GM19324 (cell line): ENCODE data around the gene RUFY3.
"Not testable (repeated sequence)": the region's sequence is repeated elsewhere in the genome, so short reads cannot be mapped to it uniquely, and the experiment has no call there.

Source experiments
- ATAC-seq: cut with Tn5 transposase; IDR thresholded peaks from one replicate; pipeline ENCODE4 v1.9.1; 2021; ENCODE audit warnings: mild to moderate bottlenecking, moderate library complexity; ENCODE audit not compliant: unreplicated experiment, low FRiP score

The RUFY3 gene

DNA sequence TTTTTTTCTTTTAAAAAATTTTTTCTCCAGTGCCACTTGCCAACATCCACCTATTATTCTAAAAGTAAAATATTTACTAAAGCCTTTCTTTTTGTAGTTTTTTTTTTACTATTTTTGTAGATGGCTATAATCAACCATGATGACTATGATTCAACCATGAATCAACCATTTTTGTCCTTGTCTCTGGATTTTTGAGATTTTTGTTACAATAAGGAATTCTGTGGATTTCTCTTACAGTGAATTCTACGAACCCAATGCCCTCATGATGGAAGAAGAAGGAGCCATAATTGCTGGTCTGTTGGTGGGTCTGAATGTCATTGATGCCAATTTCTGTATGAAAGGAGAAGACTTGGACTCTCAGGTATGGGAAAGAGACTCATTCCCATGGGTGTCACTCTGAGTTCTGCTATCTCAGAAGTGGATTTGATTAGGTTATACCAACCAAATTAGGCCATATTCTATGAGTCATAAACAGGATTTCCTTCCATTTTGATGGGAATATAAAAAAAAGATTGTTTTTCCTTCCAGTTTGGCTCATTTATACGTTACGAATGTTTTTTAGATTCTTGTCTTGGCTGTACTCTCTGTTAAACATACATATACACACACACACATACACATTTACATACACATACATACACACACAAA lies 46.7 kb downstream of the RUFY3 start:
- ATAC-seq = no peak

DNA sequence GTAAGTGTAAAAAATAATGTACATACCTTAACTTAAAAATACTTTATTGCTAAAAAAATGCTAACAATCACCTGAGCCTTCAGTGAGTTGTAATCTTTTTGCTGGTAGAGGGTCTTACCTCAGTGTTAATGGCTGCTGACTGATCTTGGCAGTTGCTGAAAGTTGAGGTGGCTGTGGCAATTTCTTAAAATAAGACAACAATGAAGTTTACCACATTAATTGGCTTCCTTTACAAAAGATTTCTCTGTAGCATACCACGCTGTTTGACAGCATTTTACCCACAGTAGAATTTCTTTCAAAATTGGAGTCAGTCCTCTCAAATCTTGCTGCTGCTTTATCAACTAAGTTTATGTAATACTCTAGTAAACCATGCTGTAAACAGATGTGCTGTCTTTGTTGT lies 47.6 kb downstream of the RUFY3 start:
- ATAC-seq = not testable (repeated sequence)

DNA sequence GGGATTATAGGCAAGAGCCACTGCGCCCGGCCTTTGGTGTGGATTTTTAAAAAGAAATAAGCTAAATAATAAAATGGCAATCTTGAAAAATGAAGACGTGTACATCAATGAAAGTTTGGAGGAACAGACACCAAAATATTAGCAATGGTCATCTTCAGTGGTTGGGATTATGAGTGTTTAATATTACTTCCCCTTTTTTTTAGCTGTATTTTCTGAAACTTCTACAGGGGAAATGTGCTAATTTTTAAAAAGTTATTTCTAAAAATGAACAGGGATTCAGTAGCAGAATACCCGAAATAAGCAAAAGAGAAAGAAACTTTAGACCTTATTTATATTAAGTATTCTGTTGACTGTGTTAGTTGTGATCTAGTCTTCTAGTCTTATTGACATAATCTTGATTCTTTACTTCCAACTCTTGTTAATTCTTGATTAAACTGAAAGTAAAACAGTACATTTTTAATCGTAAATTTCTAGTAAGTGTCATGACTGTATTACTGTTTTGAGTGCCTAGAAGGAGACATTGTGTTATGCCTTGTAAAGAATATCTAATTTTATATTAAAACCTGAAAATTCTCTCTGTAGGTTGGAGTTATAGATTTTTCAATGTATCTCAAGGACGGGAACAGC lies 51.3 kb downstream of the RUFY3 start:
- ATAC-seq = no peak

DNA sequence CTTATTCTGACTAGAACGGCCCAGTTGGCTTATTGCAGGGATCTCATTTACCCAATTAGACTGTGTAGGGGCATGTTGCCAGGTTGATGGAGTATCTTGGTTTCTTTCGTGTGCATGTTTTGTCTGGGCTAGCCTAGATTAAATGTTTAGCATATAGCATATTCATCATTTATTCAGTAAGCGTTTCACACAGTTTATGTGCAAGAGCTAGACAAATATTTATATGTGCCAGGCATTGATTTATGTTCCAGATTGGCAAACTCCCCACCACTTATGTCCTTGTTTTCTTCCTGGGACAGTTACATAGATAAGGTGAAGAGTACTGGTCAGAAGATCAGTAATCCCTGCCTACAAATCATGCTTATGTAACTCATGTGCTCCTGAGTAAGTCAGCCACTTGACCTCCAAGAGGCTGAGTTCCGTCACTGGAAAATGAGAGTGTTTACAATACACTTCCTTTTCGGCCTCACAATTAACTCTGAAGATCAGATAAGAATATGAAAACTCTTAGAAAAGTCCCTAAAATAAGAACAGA lies 57.2 kb downstream of the RUFY3 start:
- no peak for ATAC-seq

DNA sequence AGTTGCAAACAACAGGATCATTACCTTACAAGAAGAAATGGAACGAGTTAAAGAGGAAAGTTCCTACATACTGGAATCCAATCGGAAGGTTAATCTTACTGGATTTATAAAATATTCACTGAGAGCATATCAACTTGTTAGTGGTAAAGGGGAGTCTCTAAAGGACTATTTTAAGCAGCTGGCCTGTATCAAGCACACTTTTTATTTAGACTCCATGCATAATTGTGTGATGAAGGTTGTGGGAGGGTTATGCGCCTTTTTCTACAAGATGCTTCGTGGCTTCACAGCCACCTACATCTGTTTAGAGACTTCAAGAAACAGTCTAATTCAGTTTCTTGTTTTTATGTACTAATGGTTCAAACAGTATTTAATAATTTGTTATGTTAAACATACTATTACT lies 61.3 kb downstream of the RUFY3 start:
- ATAC-seq = no peak

DNA sequence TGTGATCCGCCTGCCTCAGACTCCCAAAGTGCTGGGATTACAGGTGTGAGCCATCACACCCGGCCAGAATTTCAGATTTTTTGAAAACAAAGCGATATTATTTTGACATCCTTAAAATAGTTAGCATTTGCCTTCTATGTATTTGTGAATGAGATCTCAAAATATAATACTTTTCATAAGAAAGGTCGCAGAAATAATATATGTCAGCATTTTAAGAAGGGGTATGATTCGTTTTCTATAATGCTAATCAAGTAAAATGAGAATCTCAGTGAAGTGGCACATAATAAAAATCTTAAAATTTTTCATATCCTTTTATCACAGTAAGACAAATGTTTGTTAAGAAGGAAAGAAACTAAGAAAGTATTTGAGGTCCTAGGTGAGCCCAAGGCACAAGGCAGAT lies 65.7 kb downstream of the RUFY3 start:
- ATAC-seq = no peak

DNA sequence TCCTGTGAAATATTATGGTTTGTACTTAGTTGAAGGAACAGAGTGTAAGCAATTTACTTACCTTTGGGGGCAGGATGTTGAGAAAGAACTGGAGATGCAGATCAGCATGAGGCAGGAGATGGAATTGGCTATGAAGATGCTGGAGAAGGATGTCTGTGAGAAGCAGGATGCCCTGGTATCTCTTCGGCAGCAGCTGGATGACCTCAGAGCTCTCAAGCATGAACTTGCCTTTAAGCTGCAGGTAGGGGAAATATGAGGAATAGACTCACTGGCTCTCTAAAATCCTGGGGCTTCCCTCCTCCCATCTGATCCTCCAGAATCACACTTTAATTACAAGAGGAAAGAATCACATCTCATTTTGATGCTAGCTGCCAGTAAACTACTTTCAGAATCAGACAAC lies 67.0 kb downstream of the RUFY3 start:
- no peak for ATAC-seq

DNA sequence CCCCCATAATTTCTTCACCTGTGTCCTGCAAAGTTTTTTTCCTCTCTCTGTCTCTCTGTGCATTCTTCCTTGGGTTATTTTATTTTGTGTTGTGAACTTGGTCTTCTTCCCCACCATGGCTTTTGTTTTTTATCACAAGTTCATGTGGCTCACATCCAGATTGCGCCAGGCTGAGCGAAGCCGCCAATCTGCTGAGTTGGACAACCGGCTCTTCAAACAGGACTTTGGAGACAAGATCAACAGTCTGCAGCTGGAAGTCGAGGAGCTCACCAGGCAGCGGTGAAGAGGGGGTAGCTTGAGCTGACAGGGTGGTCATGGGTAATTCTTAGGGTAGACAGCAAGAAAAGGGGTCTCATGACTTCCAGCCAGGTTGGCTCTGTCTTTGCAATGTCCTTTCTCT lies 71.9 kb downstream of the RUFY3 start:
- ATAC-seq = no peak

DNA sequence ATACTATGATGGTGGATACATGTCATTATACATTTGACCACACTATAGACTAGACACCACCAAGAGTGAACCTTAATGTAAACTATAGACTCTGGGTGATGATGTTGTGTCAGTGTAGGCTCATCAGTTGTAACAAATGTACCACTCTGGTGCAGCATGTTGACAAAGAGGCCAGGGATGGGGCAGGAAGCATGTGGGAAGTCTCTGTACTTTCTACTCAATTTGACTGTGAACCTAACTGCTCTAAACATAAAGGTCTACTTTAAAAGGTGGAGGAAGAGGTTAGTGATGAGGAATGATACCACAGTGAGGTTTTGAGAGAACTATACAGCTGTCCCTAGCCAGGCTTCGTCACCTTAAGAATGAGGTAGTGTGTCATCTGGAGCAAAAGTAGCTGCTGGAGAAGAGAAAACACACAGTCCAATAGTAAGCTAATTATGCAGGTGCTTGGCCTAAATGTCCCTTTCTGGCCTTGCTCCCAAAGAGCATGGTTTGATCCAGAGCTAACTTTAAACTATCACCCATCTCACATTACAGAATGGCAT lies 79.6 kb downstream of the RUFY3 start:
- ATAC-seq = no peak

DNA sequence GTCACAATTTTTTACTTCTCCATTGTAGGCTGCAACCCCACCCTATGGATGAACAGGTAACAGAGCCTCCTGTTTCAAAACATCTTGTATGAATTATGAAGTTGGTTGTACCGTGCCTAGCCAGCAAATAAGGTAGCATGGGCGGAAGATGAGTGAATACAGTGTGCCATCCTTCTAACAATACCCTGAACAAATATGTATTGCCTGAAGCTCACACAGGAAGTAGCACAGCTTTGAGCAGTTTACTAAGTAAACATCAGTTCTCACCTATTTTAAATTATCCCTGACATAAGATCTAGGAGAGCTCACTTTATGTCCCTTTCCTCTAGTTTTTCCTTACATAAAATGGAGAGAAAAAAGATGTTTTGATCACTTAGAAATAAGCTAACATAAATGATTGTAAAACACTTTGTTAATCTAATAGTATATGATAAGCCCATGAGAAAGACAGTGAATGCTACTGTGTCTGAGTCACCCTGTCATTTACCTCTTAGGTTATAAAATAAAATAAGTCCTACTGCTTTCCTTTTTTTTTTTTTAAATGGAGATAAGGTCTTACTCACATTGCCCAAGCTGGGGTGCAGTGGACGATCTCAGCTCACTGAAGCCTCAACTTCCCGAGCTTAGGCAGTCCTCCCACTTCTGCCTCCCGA lies 81.3 kb downstream of the RUFY3 start:
- ATAC-seq = no peak

DNA sequence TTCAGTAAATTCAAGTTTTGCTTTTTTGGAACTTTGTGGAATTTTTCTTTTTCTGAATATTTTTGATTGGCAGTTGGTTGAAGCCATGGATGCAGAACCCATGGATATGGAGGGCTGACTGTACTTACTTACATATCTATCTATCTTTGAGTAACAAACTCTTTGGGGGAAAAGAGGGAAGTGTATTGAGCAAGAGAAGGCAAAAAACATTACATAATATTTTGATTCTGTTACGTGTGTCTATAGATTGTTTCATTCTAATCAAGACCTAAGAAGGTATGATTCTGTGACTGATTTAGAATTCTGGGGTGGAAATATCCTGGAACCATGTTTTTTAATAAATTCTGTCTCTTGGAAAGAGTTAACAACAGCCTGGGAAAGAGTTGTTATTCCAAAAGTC lies 86.4 kb downstream of the RUFY3 start:
- no peak for ATAC-seq

DNA sequence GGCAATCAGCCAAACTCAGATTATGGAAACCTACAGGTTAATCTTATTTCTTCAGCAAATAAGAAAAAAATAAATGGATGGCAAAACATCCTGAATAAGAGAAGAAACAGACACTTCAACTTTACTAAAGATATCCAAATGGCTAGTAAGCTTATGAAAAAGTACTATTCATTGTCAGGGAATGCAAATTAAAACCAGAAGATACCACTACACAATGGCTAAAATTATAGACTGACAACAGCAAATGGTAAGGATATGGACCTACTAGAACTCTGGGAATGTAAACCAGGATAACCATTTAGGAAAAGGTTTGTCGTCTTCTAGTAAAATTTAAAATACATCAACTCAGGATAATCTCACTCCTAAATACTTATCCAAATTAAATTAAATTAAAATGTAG lies 93.6 kb downstream of the RUFY3 start:
- ATAC-seq = no peak

DNA sequence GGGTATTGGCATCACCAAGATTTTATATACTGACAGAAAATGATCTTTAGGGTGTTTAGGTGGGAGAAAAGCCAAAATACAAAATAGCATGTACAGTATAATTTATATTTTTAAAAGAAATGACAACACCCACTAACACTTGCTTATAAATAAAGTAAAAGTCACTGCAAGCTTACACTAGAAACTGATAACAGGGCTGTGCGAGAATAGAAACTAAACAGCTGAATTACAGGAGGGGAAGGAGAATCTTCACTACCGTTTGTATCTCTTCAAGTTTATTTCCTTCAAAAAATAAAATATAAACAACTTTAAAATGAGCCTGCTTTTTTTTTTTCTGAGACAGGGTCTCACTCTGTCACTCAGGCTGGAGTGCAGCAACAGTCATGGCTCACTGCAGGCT lies 95.1 kb downstream of the RUFY3 start:
- ATAC-seq = no peak

DNA sequence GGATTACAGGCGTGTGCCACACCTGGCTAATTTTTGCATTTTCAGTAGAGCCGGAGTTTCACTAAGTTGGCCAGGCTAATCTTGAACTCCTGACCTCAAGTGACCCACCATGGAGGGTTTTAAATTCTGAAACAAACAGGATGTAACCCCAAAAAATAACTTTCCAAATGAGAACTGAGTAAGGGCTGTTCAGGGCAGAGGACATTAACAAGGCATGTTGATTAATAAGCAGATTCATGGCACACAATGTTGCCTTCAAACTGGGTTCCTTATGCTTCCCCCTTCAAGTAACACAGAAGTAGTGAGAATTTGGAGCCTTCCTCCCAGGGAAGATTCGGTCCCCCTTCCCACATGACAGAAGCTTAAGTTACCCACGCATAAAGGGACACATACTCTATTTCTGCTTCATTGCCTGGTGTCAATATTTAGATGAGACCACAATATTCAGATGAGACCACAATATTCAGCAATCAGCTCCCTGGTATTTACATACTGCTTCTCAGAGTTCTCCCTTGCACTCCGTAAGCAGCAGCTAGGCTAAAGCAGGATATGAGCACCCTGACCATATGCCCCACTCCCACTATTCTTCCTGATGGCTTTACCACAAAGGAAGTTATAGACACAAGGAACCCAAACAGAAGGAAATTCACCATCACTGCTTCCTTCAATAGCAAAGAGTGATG lies 96.5 kb downstream of the RUFY3 start:
- no peak for ATAC-seq

DNA sequence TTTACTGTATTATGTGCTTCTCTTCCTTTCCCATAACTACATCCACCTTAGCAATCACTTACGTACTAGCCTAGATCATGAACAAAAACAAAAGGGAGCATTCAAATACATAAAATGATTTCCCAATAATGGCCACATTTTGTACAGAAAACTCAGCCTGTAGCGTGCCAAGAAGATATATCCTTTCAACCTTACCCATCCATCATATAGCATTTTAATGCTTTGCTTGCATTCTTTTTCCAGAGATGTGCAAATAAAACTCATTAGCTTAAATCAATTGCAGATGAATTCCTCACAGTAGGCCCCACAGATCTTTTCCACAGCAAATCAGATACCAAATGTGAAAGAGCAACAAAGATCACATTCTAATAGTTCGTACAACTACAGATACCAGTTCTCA lies 97.2 kb downstream of the RUFY3 start:
- ATAC-seq = no peak

DNA sequence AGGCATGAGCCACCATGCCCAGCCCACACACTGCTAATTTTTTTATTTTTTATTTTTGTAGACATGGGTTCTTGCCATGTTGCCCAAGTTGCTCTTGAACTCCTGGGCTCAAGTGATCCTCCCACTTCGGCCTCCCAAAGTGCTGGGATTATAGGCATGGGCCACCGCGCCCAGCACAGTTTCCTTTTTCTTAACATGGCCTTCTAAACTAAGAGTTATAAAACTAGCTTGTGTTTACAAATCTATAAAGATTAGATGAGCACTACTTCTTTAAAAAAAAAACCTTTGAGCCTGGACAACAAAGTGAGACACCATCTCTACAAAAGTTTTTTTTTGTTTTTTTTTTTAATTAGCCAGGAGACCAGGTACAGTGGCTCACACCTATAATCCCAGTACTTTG lies 107.3 kb downstream of the RUFY3 start:
- ATAC-seq = no peak

DNA sequence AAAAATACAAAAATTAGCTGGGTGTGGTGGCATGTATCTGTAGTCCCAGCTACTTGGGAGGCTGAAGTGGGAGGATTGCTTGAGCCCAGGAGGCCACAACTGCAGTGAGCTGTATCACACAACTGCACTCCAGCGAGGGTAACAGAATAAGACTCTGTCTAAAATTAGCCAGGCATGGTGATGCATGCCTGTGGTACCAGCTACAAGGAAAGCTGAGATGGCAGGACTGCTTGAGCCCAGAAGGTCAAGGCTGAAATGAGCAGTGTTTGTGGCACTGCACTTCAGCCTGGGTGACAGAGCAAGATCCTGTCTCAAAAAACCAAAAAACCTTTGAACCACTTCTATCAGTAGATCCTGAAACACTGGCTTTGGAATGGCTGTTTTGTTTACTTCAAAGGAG lies 107.7 kb downstream of the RUFY3 start:
- no peak for ATAC-seq

DNA sequence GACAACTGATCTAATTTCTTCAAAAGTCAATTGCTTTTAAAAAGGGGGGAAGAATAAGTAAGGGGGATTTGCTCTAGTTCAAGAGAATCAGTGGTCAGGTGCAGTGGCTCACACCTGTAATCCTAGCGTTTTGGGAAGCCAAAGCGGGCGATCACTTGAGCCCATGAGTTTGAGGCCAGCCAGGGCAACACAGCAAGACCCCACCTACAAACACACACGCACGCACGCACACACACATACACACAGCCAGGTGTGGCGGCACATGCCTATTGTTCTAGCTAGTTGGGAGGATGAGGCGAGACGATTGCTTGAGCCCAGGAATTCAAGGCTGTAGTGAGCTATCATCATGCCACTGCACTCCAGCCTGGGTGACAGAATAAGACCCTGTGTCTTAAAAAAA lies 108.3 kb downstream of the RUFY3 start:
- no peak for ATAC-seq

DNA sequence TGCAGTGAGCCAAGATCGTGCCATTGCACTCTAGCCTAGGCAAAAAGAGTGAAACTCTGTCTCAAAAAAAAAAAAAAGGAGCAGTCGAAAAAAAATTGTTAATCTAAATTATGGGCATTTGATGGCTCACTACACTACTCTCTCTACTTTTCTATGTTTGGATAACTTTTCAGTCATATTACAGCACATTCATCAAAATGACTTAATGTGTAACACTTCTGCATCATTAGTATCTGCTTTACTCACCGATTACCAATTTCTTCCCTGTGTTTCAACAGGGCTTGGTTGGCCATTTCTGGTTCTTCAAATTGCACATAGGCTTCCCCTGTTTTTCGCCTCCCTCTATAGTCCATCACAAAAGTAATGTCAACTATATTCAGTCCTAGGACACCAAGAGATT lies 109.5 kb downstream of the RUFY3 start:
- no peak for ATAC-seq

DNA sequence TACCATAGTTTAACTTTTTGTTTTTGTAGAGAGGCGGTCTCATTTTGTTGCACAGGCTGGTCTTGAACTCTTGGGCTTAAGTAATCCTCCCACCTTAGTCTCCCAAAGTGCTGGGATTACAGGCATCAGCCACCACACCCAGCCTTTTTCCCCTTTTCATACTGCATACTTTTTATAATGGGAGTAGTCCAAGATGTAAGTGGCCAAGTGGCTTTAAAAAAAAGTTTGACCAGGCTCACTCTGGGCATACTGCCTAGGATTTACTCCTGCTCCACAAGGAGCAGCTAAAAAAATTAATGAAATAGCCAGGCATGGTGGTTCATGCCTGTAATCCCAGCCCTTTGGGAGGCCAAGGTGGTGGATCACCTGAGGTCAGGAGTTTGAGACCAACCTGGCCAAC lies 111.9 kb downstream of the RUFY3 start:
- ATAC-seq = no peak

DNA sequence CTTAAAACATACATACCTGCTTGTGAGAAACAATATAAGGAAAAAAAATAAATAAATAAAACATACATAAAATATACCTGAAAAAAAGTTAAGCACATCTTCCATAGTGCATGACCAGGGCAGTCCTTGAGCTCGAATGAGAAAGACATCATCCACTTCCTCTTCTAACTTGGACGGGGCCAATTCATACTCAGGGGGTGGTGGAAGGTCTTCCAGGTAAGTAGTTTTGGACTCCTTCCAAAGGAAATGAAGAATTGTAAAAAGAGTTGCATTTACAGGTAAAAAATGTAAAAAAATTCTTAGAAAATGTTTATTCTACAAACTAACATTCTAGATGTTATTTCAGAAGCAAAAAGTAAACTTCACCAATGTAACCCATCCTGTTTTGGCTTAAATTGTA lies 114.3 kb downstream of the RUFY3 start:
- no peak for ATAC-seq
